ENCODE measurements around the gene PAEP.

PAEP gene

GRCh38 chr9:135573124-135573523 is 11.6 kb downstream of the PAEP start:
- TF ChIP-seq SPI1 (IDR thresholded peaks at IDR 0.05; ENCODE audit: borderline replicate concordance, low read depth) (no peak), REST (IDR thresholded peaks at IDR 0.05; ENCODE audit: insufficient replicate concordance, low read depth) (no peak)
- Histone ChIP-seq H3K27me3 (ENCODE audit: insufficient read depth, poor library complexity, severe bottlenecking) (peaks cover 2% of the 10 kb centered on the region), H3K4me3 (replicated peaks; ENCODE audit: insufficient read depth, low read length) (no peak overlapping the region), H3K27ac (replicated peaks) (no peak overlapping the region)
- DNase-seq (ENCODE audit: low read depth in 1 of 2, low spot score in 1 of 2) = no peak

GRCh38 chr9:135574331-135574730 is 12.8 kb downstream of the PAEP start:
- Histone ChIP-seq H3K27me3 (ENCODE audit: insufficient read depth, poor library complexity, severe bottlenecking) (peaks cover 2% of the 10 kb centered on the region), H3K27ac (replicated peaks) (no peak overlapping the region), H3K4me3 (replicated peaks; ENCODE audit: insufficient read depth, low read length) (no peak overlapping the region)
- no peak for TF ChIP-seq GABPA (IDR thresholded peaks at IDR 0.05; ENCODE audit: low read depth)
- TF ChIP-seq SPI1 (IDR thresholded peaks at IDR 0.05; ENCODE audit: borderline replicate concordance, low read depth) = no peak
- TF ChIP-seq REST (IDR thresholded peaks at IDR 0.05; ENCODE audit: insufficient replicate concordance, low read depth) = no peak
- TF ChIP-seq POLR2AphosphoS5 (IDR thresholded peaks at IDR 0.05; ENCODE audit: low read depth) = no peak
- no peak for DNase-seq (ENCODE audit: low read depth in 1 of 2, low spot score in 1 of 2)

DNA sequence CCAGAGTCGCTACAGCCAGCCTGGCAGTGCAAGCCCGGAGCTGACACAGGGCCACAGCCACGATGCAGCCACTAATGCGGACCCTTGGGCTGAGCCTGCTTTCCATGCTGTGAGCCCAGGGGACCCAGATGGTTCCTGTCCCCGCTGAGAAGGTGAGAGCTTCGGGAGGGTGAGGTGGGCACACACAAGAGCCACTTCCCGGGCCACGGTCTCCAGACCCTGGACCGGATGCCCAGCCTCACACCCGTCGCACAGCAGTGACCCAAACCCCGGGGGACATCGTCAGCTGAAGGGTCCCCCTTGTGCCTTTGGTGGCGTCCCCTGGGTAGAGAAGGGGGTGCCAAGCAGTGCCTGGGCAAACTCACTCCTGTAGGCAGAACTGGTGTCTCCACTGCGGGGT is 13.4 kb downstream of the PAEP start:
- Histone ChIP-seq H3K27me3 (ENCODE audit: insufficient read depth, poor library complexity, severe bottlenecking) (peaks cover 2% of the 10 kb centered on the region), H3K4me3 (replicated peaks; ENCODE audit: insufficient read depth, low read length) (no peak overlapping the region), H3K27ac (replicated peaks) (no peak overlapping the region)
- no peak for TF ChIP-seq REST (IDR thresholded peaks at IDR 0.05; ENCODE audit: insufficient replicate concordance, low read depth)
- no peak for TF ChIP-seq GABPA (IDR thresholded peaks at IDR 0.05; ENCODE audit: low read depth)
- no peak for TF ChIP-seq CTCF (IDR thresholded peaks at IDR 0.05; ENCODE audit: insufficient read depth, low read length)
- TF ChIP-seq POLR2AphosphoS5 (IDR thresholded peaks at IDR 0.05; ENCODE audit: low read depth) = no peak
- no peak for TF ChIP-seq SPI1 (IDR thresholded peaks at IDR 0.05; ENCODE audit: borderline replicate concordance, low read depth)
- no peak for DNase-seq (ENCODE audit: low read depth in 1 of 2, low spot score in 1 of 2)

GRCh38 chr9:135575995-135576631 is 14.6 kb downstream of the PAEP start:
- no peak for TF ChIP-seq GABPA (IDR thresholded peaks at IDR 0.05; ENCODE audit: low read depth)
- no peak for TF ChIP-seq REST (IDR thresholded peaks at IDR 0.05; ENCODE audit: insufficient replicate concordance, low read depth)
- no peak for TF ChIP-seq SPI1 (IDR thresholded peaks at IDR 0.05; ENCODE audit: borderline replicate concordance, low read depth)
- TF ChIP-seq POLR2AphosphoS5 (IDR thresholded peaks at IDR 0.05; ENCODE audit: low read depth) = no peak
- TF ChIP-seq CTCF (IDR thresholded peaks at IDR 0.05; ENCODE audit: insufficient read depth, low read length) = no peak
- Histone ChIP-seq H3K27me3 (ENCODE audit: insufficient read depth, poor library complexity, severe bottlenecking) (no peaks in the 10 kb centered on the region), H3K27ac (replicated peaks) (no peak overlapping the region), H3K4me3 (replicated peaks; ENCODE audit: insufficient read depth, low read length) (no peak overlapping the region)
- DNase-seq (ENCODE audit: low read depth in 1 of 2, low spot score in 1 of 2) = no peak

Measured in HL-60 (cell line).